ENCODE measurements around the gene HIGD2A. TPM values are rescaled to one million over a fixed set of nuclear protein-coding genes. Genes with fewer than 3 reads are reported as not detected.

HIGD2A gene
- total and polyA plus RNA-seq, 9 of the 15 experiments (the other 6 are each of a cell fraction or from before 2014, with no cell fraction given): 94.7 to 264 (median 163) TPM

- no peaks in the 10 kb centered on the region for H3K27me3 ChIP-seq (ENCODE audit: control insufficient read depth in 2 of 2, insufficient read depth in 2 of 2, low read length in 2 of 2)
- H3K4me2 ChIP-seq (ENCODE audit: insufficient read depth, low read length): no peak overlapping the region
- H3K4me1 ChIP-seq (replicated peaks in 1 of 2; ENCODE audit: control insufficient read depth in 2 of 2, insufficient read depth in 2 of 2, low read length in 2 of 2): peaks cover 0 to 7% of the 10 kb centered on the region in 2 experiments; a peak in 2 of 5 replicates
- H2AFZ ChIP-seq (ENCODE audit: low read depth, low read length): no peak overlapping the region
- H3K9me3 ChIP-seq (replicated peaks; ENCODE audit: control insufficient read depth, insufficient read depth, low read depth, low read length): no peaks in the 10 kb centered on the region
- ChIA-PET CTCF (ENCODE audit: low intra/inter-chr PET ratio) (no interaction called here), POLR2A (interaction anchor here (0.7 to 2.9 kb wide), 2 partner anchors 15 to 20 kb away, joined by 3 to 15 read pairs; no protein-coding TSS in a partner anchor)
- peaks cover 6% of the 10 kb centered on the region; the same call in 1 of the 2 replicates for H4K20me1 ChIP-seq (replicated peaks; ENCODE audit: control insufficient read depth, insufficient read depth, low read length)
- WGBS (ENCODE audit: insufficient coverage, low coverage, missing lambda C conversion rate): 80% methylated on average over 5 of the region's 5 CpGs
- BruUV-seq (replicated peaks): no TSS peak
- DNase-seq (ENCODE audit: extremely low read depth in 1 of 4, low spot score in 3 of 4): peak in 2 of 4 experiments; percentile 5
- no peak for ATAC-seq
- no peak overlapping the region for H3K4me3 ChIP-seq
- intact Hi-C loops (cut with micrococcal nuclease): no loop called here
- peaks cover 39% of the 10 kb centered on the region; the same call in 2 of the 3 replicates for H3K36me3 ChIP-seq (ENCODE audit: control insufficient read depth, insufficient read depth, low read length)
- no peak overlapping the region for H3K9ac ChIP-seq (ENCODE audit: insufficient read depth in 1 of 2, low read depth in 2 of 2, low read length in 2 of 2)
- TF ChIP-seq ZNF121 (CRISPR knock-in tag; conservative IDR thresholded peaks at IDR 0.05) (0 out of 2 replicates have a peak, but pooled peaks have one; percentile 6), HNRNPK (IDR thresholded peaks at IDR 0.05; ENCODE audit: low read depth, low read length, poor library complexity, severe bottlenecking) (no peak)
- H3K27ac ChIP-seq (ENCODE audit: extremely low read depth, low read depth, low read length): no peak overlapping the region
- no peaks in the 10 kb centered on the region for H3K79me2 ChIP-seq (ENCODE audit: control insufficient read depth, insufficient read depth, low read length)
- in situ Hi-C loops (cut with MboI): no loop called here
- H3K9me1 ChIP-seq (ENCODE audit: control insufficient read depth, insufficient read depth, low read length): no peaks in the 10 kb centered on the region
- no peak for FAIRE-seq
These were observed 20.0 kb downstream of the HIGD2A start for GRCh38 chr5:176408590-176408989.

- intact Hi-C loops (cut with micrococcal nuclease) (loop anchor here (10.0 kb wide), 1 partner anchor 75 kb away; no protein-coding TSS in a partner anchor), in situ Hi-C loops (cut with MboI) (no loop called here)
- peaks cover 39% of the 10 kb centered on the region; the same call in 2 of the 3 replicates for H3K36me3 ChIP-seq (ENCODE audit: control insufficient read depth, insufficient read depth, low read length)
- H3K4me1 ChIP-seq (replicated peaks in 1 of 2; ENCODE audit: control insufficient read depth in 2 of 2, insufficient read depth in 2 of 2, low read length in 2 of 2): no peaks in the 10 kb centered on the region; a peak in 2 of 5 replicates
- WGBS (ENCODE audit: insufficient coverage, low coverage, missing lambda C conversion rate): 86% methylated on average over 4 of the region's 4 CpGs
- FAIRE-seq (no peak), DNase-seq (ENCODE audit: extremely low read depth in 1 of 4, low spot score in 3 of 4) (peak in 2 of 4 experiments; percentile 6 to 9), ATAC-seq (no peak)
- TF ChIP-seq ZNF830 (CRISPR knock-in tag; IDR thresholded peaks at IDR 0.05) (no peak), TRIM28 (IDR thresholded peaks at IDR 0.05) (no peak), EWSR1 (IDR thresholded peaks at IDR 0.05; ENCODE audit: borderline replicate concordance, low read depth, partially characterized antibody) (no peak), NR2C1 (IDR thresholded peaks at IDR 0.05) (no peak), NR2C1 (tag; IDR thresholded peaks at IDR 0.05) (no peak), CC2D1A (IDR thresholded peaks at IDR 0.05) (no peak)
- ChIA-PET CTCF (ENCODE audit: low intra/inter-chr PET ratio) (no interaction called here), POLR2A (interaction anchor here (0.7 to 1.2 kb wide), 2 partner anchors 15 to 127 kb away, joined by 3 read pairs; partner anchors contain the start of gene RNF44)
- peaks cover 9% of the 10 kb centered on the region; the same call in 1 of the 2 replicates for H4K20me1 ChIP-seq (replicated peaks; ENCODE audit: control insufficient read depth, insufficient read depth, low read length)
- no peak overlapping the region for H3K27ac ChIP-seq (ENCODE audit: extremely low read depth, low read depth, low read length)
- no peak overlapping the region for H3K4me2 ChIP-seq (ENCODE audit: insufficient read depth, low read length)
- no peak overlapping the region for H3K9ac ChIP-seq (ENCODE audit: insufficient read depth in 1 of 2, low read depth in 2 of 2, low read length in 2 of 2)
- peaks cover 6% of the 10 kb centered on the region; the same call in 2 of the 3 replicates for H3K79me2 ChIP-seq (ENCODE audit: control insufficient read depth, insufficient read depth, low read length)
- H3K4me3 ChIP-seq: no peak overlapping the region
- H3K9me3 ChIP-seq (replicated peaks; ENCODE audit: control insufficient read depth, insufficient read depth, low read depth, low read length): no peaks in the 10 kb centered on the region
- no peak overlapping the region for H2AFZ ChIP-seq (ENCODE audit: low read depth, low read length)
- peaks cover 4% of the 10 kb centered on the region for H3K9me1 ChIP-seq (ENCODE audit: control insufficient read depth, insufficient read depth, low read length)
- no TSS peak for BruUV-seq (replicated peaks)
- H3K27me3 ChIP-seq (ENCODE audit: control insufficient read depth in 2 of 2, insufficient read depth in 2 of 2, low read length in 2 of 2): no peaks in the 10 kb centered on the region
These were observed 21.2 kb downstream of the HIGD2A start for GRCh38 chr5:176409765-176410164.
